ENCODE data around the gene BRWD1.
"Not testable (repeated sequence)": the region's sequence is repeated elsewhere in the genome, so short reads cannot be mapped to it uniquely, and the experiment has no call there.

Gene BRWD1

DNA sequence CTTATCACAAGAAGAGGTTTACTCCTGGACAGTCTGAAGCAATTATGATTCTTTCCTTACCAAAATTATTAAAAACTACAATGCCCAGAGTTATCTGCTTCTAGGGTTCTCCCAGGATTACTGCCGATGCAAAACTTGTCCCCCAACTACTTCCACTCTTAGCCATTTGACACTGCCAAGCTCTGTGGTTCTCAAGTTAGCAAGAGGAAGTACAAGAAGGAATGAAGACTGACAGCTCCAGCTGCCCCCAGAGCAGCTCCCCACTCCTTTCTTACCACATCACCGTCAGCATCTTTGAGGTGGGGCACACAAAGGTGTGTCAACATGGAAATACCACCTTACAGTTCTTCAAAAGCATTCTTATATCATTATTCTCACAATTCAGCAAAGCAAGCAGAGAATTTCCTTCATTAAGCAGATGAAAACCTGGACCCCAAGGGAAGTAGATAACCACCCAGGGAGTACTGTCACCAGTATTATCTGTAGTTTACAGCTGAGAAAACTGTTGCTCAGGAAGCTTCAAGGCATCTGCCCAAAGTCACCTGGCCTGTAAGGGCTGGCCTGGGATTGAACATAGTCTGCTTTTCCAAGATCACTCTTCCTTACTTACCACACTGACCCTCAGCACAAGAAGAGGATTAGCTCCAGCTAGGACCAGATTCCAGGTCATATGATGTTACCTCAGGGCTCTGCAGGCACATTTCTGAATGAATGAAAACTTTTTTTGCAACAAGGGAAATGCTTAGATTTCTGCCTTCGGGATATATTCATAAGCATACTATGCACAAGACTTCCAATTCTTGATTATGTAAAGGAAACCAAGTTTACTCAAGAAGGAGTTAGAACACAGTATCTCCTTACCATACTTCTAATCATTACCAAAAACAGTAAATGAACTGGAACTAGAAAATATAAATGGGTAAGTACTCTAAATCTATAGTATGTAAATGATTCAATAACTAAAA is 139.4 kb downstream of the BRWD1 start:
- DNase-seq (ENCODE audit: low spot score), result no peak

DNA sequence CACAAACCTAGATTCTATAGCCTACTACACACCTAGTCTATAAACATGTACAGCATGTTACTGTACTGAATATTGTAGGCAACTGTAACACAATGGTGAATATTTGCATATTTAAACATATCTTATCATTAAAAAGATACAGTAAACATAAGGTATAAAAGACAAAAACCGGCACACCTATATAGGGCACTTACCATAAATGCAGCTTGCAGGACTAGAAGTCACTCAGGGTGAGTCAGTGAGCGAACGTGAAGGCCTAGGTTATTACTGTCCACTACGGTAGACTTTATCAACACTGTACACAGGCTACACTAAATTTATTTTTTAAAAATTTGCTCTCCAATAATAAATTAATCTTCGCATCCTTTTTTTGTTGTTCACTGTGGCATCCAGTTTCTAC is 143.5 kb downstream of the BRWD1 start:
- DNase-seq (ENCODE audit: low spot score), result no peak

DNA sequence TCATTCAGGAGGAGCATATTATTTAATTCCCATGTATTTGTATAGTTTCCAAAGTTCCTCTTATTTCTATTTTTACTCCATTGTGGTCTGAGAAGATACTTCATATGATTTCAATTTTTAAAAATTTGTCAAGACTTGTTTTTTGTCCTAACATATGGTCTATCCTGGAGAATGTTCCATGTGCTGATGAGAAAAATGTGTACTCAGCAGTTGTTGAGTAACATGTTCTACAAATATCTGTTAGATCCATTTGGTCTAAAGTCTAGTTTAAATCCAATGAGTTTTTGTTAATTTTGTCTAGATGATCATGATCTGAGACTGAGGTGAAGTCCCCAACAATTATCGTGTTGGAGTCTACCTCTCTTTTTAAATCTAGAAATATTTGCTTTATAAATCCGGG is 144.6 kb downstream of the BRWD1 start:
- no peak for DNase-seq (ENCODE audit: low spot score)

DNA sequence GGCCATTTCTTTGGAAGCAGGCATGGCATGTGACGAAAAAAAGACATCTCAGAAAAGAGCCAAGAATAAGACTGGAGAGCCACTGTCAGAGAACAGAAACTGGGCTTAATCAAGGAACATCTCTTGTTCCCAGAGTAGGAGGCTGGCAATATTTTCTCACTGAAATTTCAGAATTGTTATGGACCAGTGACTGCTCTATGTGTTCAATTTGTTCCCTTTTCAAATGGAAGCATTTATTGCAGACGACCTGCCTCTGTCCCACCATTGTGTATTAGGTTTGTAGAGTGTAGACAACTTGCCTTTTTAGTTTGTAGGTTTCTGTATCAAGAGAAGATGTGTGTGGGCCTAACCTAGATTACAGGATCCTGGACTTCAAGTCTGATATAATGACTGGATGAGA is 148.9 kb downstream of the BRWD1 start:
- DNase-seq (ENCODE audit: low spot score), result no peak

DNA sequence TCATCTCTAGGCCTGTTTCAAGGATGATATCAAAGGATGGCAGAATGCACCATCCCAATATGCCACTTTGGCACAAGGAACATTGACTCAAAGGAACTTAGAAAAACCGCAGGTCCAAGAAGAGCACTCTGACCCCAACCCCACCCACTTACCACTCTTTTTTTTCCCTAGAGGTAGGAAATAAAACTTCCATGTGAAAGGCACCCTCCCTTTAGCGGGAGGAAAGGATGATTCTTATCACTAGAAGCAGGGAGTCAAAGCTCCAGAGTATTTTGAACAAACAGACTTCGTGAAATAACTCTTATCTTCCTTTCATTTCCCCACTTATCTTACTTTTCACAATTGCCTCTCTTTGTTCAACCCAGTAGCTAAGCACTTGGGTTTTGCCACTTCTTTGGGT is 152.4 kb downstream of the BRWD1 start:
- DNase-seq (ENCODE audit: low spot score), result no peak

DNA sequence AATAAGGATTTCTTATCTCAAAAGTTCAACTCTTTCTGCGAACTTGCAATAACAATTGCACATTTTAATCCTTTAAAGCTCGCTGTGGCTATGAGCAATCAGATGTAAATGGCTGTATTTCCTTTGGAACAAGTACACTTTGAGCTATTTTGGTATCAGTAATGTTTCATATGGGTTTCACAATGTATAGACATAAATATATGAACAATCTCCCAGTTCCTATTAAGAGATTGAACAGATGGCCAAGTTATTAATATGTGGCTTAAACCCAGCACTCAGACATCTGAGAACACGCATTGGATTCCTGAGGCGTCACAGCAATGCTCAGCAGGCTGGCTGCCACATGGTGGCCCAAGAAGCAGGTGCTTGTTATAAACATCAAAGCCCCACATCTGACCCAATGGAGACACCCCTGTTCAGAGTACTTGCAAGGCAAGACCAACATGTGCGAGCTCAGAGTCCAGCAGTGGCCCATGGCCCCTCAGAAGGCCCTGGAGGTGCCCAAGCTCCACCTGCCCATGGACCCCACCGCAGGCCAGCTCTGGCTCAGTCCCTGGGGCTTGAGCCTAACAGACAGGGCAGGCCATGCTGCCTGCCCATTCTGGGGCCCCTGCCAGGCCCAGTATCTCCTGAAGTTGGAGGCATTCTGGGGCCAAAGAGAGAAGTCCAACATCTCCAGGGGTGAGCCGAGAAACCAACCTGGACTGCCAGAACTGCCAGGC is 153.9 kb downstream of the BRWD1 start:
- DNase-seq (ENCODE audit: low spot score), result no peak

DNA sequence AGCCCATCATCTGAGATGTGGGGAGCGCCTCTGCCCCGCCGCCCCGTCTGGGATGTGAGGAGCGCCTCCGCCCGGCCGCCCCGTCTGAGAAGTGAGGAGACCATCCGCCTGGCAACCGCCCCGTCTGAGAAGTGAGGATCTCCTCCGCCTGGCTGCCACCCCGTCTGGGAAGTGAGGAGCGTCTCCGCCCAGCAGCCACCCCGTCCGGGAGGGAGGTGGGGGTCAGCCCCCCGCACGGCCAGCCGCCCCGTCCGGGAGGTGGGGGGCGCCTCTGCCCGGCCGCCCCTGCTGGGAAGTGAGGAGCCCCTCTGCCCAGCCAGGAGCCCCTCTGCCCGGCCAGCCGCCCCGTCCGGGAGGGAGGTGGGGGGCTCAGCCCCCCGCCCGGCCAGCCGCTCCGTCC is 156.2 kb downstream of the BRWD1 start:
- DNase-seq (ENCODE audit: low spot score), result not testable (repeated sequence)

DNA sequence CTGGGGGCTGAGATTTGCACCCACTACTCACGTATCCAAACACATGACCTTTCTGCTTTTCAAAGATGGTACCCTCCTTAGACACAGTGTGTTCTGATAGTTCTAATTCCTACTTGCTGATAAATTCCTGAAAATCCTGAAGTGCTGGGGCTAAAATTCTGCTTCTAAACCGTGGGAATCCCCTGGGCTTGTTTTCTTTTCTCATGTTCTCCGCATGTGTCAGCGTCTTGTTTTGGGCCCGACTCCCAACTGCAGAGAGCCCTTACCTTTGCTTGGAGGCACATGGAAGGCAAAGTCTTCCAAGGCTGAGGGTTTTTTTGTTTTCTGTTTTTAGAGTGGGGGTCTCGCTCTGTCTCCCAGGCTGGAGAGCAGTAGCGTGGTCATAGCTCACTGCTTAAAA is 157.4 kb downstream of the BRWD1 start:
- DNase-seq (ENCODE audit: low spot score), result no peak

DNA sequence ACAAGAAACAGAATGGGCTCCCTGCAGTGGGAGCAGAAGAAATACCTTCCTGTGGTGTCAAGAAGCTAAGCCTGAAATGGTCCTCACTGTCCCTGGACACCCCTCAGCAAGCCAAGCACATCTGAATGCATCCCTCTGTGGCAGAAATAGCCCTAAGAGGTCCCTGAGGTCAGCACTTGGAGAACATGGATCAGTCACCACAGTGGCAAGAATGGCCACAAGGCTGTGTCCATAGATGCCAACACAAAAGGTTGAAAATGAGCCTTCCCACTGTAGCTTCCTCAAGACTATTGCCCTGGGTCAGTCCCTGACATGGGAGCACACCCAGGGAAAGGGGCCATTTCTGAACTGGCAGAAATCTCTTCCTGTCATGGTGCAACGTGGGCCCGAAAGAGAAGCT is 157.9 kb downstream of the BRWD1 start:
- no peak for DNase-seq (ENCODE audit: low spot score)

DNA sequence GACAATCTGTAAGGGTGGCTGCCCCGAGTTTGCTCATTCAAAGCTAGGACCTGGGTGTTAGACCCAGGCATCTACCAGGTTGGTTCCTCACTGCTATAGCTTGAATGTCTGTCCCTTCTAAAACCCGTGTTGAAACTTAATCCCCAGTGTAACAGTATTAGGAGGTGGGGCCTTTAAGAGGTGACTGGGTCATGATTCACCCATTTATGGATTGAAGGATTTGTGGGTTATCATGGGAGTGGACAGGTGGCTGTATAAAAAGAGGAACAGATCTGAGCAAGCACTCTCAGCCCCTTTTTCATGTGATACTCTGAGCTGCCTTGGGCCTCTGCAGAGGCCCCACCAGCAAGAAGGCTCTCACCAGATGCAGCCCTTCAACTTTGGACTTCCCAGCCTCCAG is 159.6 kb downstream of the BRWD1 start:
- no peak for DNase-seq (ENCODE audit: low spot score)

DNA sequence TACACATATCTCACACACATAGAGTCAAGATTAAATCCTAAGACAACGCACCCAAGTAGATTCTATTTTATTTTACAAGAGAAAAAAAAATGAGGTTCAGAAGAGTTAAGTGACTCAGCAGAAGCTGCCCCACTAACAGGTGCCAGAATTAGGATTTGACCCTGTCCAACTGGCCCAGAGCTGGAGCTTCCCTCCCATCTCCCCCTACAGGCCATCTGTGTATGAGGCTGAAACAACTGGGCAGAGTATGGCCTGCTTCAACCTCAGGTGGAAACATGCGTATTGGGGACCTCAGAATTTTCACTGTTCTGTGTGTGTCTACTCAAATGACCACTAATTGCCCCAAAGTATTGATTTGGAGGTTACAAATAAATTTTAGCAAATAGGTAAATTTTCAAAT is 160.1 kb downstream of the BRWD1 start:
- no peak for DNase-seq (ENCODE audit: low spot score)

DNA sequence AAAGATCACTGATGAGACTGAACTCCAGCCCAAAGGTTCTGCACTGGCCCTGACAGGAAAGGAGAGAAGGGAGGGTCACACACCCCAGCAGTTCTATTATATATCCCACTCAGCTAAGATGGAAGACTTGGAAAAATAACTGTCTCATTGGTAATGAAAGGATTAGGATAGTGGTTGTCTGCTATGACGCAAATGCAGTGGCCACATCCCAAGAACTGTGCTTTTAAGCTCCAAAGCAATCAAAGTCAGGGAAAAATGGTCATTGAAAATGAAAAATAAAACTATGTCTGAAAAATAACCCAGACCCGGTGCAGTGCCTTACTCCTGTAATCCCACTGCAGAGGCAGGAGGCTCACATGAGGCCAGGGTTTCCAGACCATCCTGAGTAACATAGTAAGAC is 161.2 kb downstream of the BRWD1 start:
- no peak for DNase-seq (ENCODE audit: low spot score)

DNA sequence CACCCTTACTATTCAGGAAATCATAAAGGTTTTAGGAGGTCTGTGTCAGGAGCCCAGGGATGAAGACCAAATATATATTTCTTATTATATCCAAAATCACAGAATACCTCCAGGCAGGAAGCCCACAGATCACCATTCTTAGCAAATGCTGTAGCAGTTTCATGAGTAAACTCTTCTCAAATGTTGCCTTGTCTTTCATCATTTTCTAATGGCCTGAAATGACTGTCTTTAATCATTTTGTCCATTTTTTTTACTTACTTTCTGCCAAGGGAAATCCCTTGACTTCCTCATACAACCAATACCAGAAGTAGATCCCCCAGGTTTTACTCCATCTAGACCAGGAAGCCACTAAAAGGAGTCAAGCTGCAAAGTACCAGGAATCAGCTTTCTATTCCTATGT is 162.6 kb downstream of the BRWD1 start:
- no peak for DNase-seq (ENCODE audit: low spot score)

DNA sequence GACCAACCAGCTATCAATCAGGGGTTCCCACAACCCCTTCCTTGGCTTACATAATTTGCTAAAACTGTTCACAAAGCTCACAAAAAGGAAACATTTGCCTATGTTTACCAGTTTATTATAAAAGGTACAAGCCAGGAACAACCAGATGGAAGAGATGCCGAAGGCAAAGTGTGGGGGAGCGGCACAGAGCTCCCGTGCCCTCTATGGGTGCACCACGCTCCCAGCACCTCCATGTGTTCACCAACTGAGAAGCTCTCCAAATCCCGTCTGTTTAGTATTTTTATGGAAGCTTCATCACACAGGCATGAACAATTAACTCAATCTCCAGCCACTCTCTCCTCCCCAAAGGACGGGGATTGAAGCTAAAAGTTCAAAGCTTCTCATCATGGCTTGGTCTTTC is 163.1 kb downstream of the BRWD1 start:
- no peak for DNase-seq (ENCODE audit: low spot score)

DNA sequence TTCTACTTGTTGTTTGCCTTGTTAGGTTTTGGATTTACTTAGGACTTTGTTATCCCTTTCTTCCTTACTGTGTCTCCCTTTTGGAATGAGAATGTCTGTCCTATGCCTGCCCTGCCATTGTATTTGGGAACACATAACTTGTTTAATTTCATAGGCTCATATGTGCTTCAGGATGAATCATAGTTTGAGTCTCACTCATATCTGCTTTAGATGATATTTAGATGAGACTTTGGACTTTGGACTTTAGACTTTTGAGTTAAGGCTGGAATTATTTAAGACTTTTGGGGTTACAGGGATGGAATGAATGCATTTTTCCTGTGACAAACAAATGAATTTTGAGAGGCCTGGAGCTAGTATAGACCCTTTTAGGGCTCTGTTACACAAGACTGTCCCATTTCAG is 163.6 kb downstream of the BRWD1 start:
- no peak for DNase-seq (ENCODE audit: low spot score)

DNA sequence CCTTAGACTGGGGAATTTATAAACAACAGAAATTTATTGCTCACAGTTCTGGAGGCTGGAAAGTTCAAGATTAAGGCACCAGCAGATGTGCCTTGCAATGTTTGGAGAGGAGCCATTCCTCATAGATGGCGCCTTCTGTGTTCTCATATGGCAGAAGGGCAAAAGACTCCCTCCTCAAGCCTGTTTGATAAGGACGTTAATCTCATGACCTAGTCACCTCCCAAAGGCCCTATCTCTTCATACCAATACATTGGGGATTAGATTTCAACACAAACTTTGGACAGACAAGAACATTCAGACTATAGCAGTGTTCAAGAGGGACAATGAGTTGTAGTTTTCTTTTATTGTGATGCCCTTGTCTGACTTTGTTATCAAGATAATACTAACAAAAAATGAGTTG is 164.5 kb downstream of the BRWD1 start:
- DNase-seq (ENCODE audit: low spot score), result no peak

DNA sequence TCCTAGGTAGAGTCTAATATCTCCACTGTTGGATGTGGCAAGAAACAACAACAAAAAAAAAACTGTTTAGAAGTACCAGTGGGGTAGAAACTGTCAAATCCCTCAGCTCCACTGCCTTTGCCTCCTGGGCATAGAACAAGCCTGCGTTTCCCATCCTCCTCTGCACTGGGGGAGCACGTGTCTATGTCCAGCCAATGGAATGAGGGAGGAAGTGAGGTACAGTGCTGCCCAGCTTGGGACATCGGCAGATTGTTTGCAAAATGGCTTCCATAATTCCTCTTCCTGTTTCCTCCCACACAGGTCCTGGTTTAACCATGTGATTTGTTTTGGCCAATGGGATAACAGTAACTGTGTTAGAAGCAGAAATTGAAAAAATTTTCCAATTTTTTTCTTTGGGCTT is 169.2 kb downstream of the BRWD1 start:
- no peak for DNase-seq (ENCODE audit: low spot score)

DNA sequence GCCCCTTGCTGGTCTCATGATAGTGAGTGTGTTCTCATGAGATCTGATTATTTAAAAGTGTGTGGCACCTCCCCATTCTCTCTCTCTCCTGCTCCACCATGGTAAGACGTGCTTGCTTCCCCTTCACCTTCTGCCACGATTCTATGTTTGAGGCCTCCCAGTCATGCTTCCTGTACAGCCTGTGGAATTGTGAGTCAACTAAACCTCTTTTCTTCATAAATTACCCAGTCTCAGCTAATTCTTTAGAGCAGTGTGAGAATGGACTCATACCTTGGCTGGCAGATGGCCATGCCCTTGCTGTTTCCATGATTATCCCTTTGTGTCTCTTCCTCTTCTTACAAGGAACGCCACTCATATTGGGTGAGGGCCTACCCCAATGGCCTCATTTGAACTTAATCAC is 170.5 kb downstream of the BRWD1 start:
- no peak for DNase-seq (ENCODE audit: low spot score)

DNA sequence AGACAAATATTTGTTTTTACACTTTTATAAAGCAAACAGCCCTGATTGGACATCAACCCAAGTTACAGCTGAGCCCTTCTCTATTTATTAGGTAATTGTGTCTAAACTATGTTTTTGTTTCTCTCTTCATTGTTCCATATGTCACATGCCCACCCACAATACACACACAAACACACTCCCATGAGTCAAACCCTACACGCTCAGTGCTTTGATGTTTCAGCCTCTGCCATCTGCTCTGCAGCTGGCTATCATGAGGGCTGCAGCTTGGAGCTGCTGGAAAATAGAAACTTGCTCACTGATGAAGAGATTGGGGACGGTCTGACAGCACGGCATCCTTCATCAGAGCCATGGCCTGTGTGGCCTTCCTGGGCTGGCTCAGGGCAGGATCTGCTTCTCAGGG is 171.9 kb downstream of the BRWD1 start:
- DNase-seq (ENCODE audit: low spot score), result no peak

DNA sequence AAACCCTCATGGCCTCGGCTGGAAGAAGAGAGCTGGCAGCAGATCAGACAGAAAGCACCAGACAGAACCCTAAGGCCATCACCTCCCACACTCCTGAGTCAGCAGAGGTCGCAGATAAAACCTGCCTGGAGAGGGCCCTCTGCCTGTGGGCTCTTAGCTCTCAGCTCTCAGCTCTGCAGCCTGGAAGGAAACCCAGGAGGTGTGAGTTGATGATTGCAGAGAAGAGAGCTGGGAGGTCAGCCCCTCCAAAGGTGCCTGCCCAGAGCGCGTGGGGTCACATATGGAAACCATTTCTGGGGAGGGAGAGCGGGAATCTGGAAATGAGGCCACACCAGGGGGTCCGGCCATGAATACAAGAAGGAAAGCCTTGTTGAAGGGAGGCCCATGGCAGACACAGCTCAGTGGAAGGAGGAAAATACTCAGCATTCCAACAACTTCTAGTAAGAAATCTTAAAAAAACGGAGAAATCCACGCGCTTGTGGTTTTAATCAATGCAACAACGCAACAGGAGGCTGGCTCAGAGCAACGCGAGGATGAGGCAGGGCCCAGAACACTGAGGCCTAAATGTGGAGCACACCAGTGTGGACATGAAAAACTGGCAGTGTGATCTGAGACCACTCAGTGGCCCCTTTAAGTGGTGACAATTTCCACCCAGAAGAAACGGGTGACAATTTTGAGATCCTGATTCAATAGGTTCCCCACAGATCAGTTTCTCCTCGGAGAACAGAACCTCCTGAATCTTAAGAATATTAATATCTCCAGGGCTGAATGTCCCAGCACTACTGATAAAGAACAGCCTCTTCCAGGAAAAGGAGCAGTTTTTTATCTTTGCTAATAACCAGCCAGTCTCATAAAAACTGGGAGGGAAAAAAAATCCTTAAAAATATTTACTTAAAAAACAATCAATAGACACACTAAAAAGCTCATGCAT is 175.9 kb downstream of the BRWD1 start:
- no peak for DNase-seq (ENCODE audit: low spot score)

DNA sequence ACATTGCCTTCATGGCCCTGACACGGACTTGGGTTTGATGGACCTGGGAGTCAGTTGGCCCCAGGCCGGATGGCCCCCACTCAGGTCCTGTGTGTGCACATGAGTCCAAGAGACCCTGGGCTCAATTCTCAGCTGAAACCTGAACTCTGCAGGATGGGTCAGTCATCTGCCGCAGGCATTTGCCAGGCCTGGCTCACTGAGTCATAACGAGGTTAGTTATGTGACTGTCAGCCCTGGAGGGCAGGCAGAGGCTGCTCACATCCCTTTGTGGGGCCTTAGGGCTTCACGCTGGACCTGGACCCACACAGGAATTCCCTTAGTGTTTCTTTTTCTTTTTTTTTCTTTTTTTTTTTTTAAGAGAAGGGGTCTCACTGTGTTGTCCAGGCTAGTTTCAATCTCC is 176.7 kb downstream of the BRWD1 start:
- no peak for DNase-seq (ENCODE audit: low spot score)

DNA sequence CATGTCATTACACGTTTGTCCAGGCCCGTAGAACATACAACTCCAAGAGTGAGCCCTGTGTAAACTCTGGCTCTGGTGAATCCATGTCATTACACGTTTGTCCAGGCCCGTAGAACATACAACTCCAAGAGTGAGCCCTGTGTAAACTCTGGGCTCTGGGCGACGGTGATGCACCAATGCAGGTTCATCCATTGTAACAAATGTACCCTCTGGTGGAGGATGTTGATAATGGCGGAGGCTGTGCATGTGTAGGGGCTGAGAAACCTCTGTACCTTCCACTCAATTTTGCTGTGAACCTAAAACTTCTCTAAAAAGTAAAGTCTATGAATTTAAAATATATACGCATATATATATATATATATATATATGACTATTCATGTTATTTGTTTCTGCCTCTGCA is 177.3 kb downstream of the BRWD1 start:
- not testable (repeated sequence) for DNase-seq (ENCODE audit: low spot score)
